CD4-positive, alpha-beta T cell treated with Interleukin-21 for 1 hour (primary cell): ENCODE results near the gene SERPINA9.
"Not testable (repeated sequence)": the region's sequence is repeated elsewhere in the genome, so short reads cannot be mapped to it uniquely, and the experiment has no call there.

Experiments used
- DNase-seq: peaks from one replicate; pipeline ENCODE4 v3.0.0-alpha.2; 2020

Gene SERPINA9

GRCh38 chr14:94476023-94476422 is at the start of gene SERPINA9:
Gene SERPINA9 (minus strand): TSS chr14:94476197. CDS start chr14:94469840, 6,357 bp downstream.
- no peak for DNase-seq

GRCh38 chr14:94524093-94524492 is 48.1 kb upstream of the SERPINA9 start:
- no peak for DNase-seq

GRCh38 chr14:94523265-94523664 is 47.3 kb upstream of the SERPINA9 start:
- DNase-seq: no peak

GRCh38 chr14:94522115-94522724 is 46.2 kb upstream of the SERPINA9 start:
- no peak for DNase-seq

GRCh38 chr14:94521375-94522114 is 45.5 kb upstream of the SERPINA9 start:
- DNase-seq: no peak

GRCh38 chr14:94517641-94518257 is 41.8 kb upstream of the SERPINA9 start:
- no peak for DNase-seq

- DNase-seq: no peak
Measured at GRCh38 chr14:94517248-94517640, 41.2 kb upstream of the SERPINA9 start.

GRCh38 chr14:94515856-94516255 is 39.9 kb upstream of the SERPINA9 start:
- no peak for DNase-seq

GRCh38 chr14:94515426-94515825 is 39.4 kb upstream of the SERPINA9 start:
- DNase-seq: no peak

GRCh38 chr14:94514351-94514750 is 38.4 kb upstream of the SERPINA9 start:
- DNase-seq: no peak

- DNase-seq: not testable (repeated sequence)
Measured at GRCh38 chr14:94510481-94510880, 34.5 kb upstream of the SERPINA9 start.

GRCh38 chr14:94509356-94509755 is 33.4 kb upstream of the SERPINA9 start, which contains the start of gene SERPINA12:
Gene SERPINA12 (minus strand): TSS chr14:94509469. CDS start chr14:94498397, 11,072 bp downstream.
- no peak for DNase-seq

- DNase-seq: no peak
Measured at GRCh38 chr14:94505641-94506040, 29.6 kb upstream of the SERPINA9 start.

- no peak for DNase-seq
Measured at GRCh38 chr14:94505206-94505605, 29.2 kb upstream of the SERPINA9 start.

GRCh38 chr14:94501588-94502516 is 25.9 kb upstream of the SERPINA9 start:
- DNase-seq: no peak

- no peak for DNase-seq
Measured at GRCh38 chr14:94500264-94500663, 24.3 kb upstream of the SERPINA9 start.

GRCh38 chr14:94499673-94500072 is 23.7 kb upstream of the SERPINA9 start:
- no peak for DNase-seq

- DNase-seq: no peak
Measured at GRCh38 chr14:94498215-94498614, 22.2 kb upstream of the SERPINA9 start.

- DNase-seq: no peak
Measured at GRCh38 chr14:94494085-94494484, 18.1 kb upstream of the SERPINA9 start.

GRCh38 chr14:94491511-94491910 is 15.5 kb upstream of the SERPINA9 start:
- DNase-seq: no peak

GRCh38 chr14:94489336-94489735 is 13.3 kb upstream of the SERPINA9 start:
- no peak for DNase-seq

GRCh38 chr14:94486883-94487282 is 10.9 kb upstream of the SERPINA9 start:
- no peak for DNase-seq
